Renal cortex interstitium (tissue), 11 donors: ENCODE results near the gene INPP5A. TPM values are rescaled to one million over a fixed set of nuclear protein-coding genes. Genes with fewer than 3 reads are reported as not detected.
A peak's percentile ranks its signal among the peaks of the same experiment; 100 is the strongest.

Experiments used
- DNase-seq, 11 donors: peaks; one replicate each; pipeline ENCODE4 v3.0.0-alpha.2; 2013; ENCODE audit warnings: low read depth in 9 of 11, low spot score in 4 of 11; ENCODE audit errors: extremely low read depth in 1 of 11
- polyA plus RNA-seq, 3 donors: library from polyadenylated mRNA; unstranded; fragments of 120-200 nt; gene quantifications; one replicate each; pipeline ENCODE4 v1.2.1, GENCODE V29; 2013; ENCODE audit not compliant: insufficient read length in 3 of 3

Gene INPP5A
- polyA plus RNA-seq, 3 donors = 30.7 to 33.1 (median 31.3) TPM

GRCh38 chr10:132583456-132583855 is 45.9 kb downstream of the INPP5A start:
- DNase-seq = no peak

- DNase-seq = no peak
Measured at GRCh38 chr10:132584081-132584480, 46.5 kb downstream of the INPP5A start.

GRCh38 chr10:132585732-132586722 is 48.4 kb downstream of the INPP5A start:
- no peak for DNase-seq

- no peak for DNase-seq
Measured at GRCh38 chr10:132586739-132587138, 49.2 kb downstream of the INPP5A start.

GRCh38 chr10:132587175-132587574 is 49.6 kb downstream of the INPP5A start:
- DNase-seq = no peak

- DNase-seq = peak in 1 of 11 donors; percentile 58
Measured at GRCh38 chr10:132588301-132589013, 50.9 kb downstream of the INPP5A start.

GRCh38 chr10:132589015-132589414 is 51.4 kb downstream of the INPP5A start:
- no peak for DNase-seq

- no peak for DNase-seq
Measured at GRCh38 chr10:132589681-132590080, 52.1 kb downstream of the INPP5A start.

GRCh38 chr10:132590094-132590751 is 52.6 kb downstream of the INPP5A start:
- no peak for DNase-seq

GRCh38 chr10:132590752-132591121 is 53.1 kb downstream of the INPP5A start:
- no peak for DNase-seq

GRCh38 chr10:132591166-132591971 is 53.8 kb downstream of the INPP5A start:
- DNase-seq = no peak

- no peak for DNase-seq
Measured at GRCh38 chr10:132592790-132593383, 55.3 kb downstream of the INPP5A start.

- no peak for DNase-seq
Measured at GRCh38 chr10:132593389-132593788, 55.8 kb downstream of the INPP5A start.

GRCh38 chr10:132593900-132594876 is 56.6 kb downstream of the INPP5A start:
- no peak for DNase-seq

- no peak for DNase-seq
Measured at GRCh38 chr10:132595021-132595420, 57.4 kb downstream of the INPP5A start.

- DNase-seq = no peak
Measured at GRCh38 chr10:132595854-132596253, 58.3 kb downstream of the INPP5A start.

- DNase-seq = no peak
Measured at GRCh38 chr10:132596742-132597279, 59.2 kb downstream of the INPP5A start.
